K562 (cell line): ENCODE data around the gene SLC34A1. TPM values are rescaled to one million over a fixed set of nuclear protein-coding genes. Genes with fewer than 3 reads are reported as not detected.

Experiments
- BRD4 ChIP-seq: fragments of 200-600 bp; sonication (generic); IDR thresholded peaks from 2 replicates; pipeline ENCODE4 v1.6.1; 2017; ENCODE audit warnings: inconsistent platforms
- CC2D1A ChIP-seq: fragments of 450-650 bp; IDR thresholded peaks from 2 replicates; pipeline ENCODE4 v1.6.1; 2017; ENCODE audit warnings: mild to moderate bottlenecking
- COPS2 ChIP-seq: fragments of 450-650 bp; conservative IDR thresholded peaks from 2 replicates; pipeline ENCODE4 v1.6.1; 2016; ENCODE audit warnings: mild to moderate bottlenecking, moderate library complexity
- EP400 ChIP-seq: fragments of 450-650 bp; IDR thresholded peaks from 2 replicates; pipeline ENCODE4 v1.6.1; 2017; ENCODE audit warnings: antibody characterized with exemption, mild to moderate bottlenecking, moderate library complexity
- EWSR1 ChIP-seq: fragments of 450-650 bp; IDR thresholded peaks from 2 replicates; pipeline ENCODE4 v1.6.1; 2018; ENCODE audit warnings: borderline replicate concordance, mild to moderate bottlenecking, low read depth, moderate library complexity; ENCODE audit not compliant: partially characterized antibody
- FOXJ2 ChIP-seq: fragments of 200-800 bp; sonication (Bioruptor generic); IDR thresholded peaks from 2 replicates; pipeline ENCODE4 v1.6.1; 2016; ENCODE audit warnings: missing genetic modification characterization, missing compliant biosample characterization
- FOXK2 ChIP-seq, 2 experiments: fragments of 450-650 bp; IDR thresholded peaks in 1 of 2; conservative IDR thresholded peaks in 1 of 2; 2 replicates each; pipeline ENCODE4 v1.6.1; 2016; ENCODE audit warnings: low read depth in 2 of 2, mild to moderate bottlenecking in 1 of 2
- JUNB ChIP-seq: fragments of 450-650 bp; formaldehyde crosslinking; conservative IDR thresholded peaks from 2 replicates; pipeline ENCODE4 v1.4.0; 2020; ENCODE audit warnings: mild to moderate bottlenecking
- MCM5 ChIP-seq: fragments of 450-650 bp; IDR thresholded peaks from 2 replicates; pipeline ENCODE4 v1.6.1; 2016; ENCODE audit warnings: low read depth
- MXI1 ChIP-seq: IDR thresholded peaks from 2 replicates; pipeline ENCODE4 v1.6.1; 2011; ENCODE audit warnings: low read depth, mild to moderate bottlenecking, improper control_type of control experiment, low read length
- MYC ChIP-seq, 2 experiments: fragments of 250-450 bp in 1 of 2; sonication (Bioruptor Pico) in 1 of 2; IDR thresholded peaks; 2 replicates each; pipeline versions ENCODE4 v1.5.1 to v1.6.1; 2012 to 2021; ENCODE audit warnings: low read depth in 2 of 2, borderline replicate concordance in 1 of 2, improper control_type of control experiment in 1 of 2, low read length in 1 of 2, mild to moderate bottlenecking in 1 of 2, moderate library complexity in 1 of 2
- NR1H2 ChIP-seq: sonication (generic); formaldehyde crosslinking; IDR thresholded peaks from 2 replicates; pipeline ENCODE4 v1.4.0; 2020; ENCODE audit warnings: mild to moderate bottlenecking, missing genetic modification reagents
- PHF8 ChIP-seq: fragments of 200-600 bp; sonication (generic); IDR thresholded peaks from 2 replicates; pipeline ENCODE4 v1.6.1; 2012; ENCODE audit warnings: mixed run types, mild to moderate bottlenecking, inconsistent platforms, low read length, moderate library complexity, borderline replicate concordance
- SAP30 ChIP-seq: fragments of 200-600 bp; sonication (generic); IDR thresholded peaks from 2 replicates; pipeline ENCODE4 v1.6.1; 2012; ENCODE audit warnings: borderline replicate concordance, low read depth, mild to moderate bottlenecking, moderate library complexity, low read length, control low read depth, inconsistent platforms; ENCODE audit not compliant: insufficient read depth, poor library complexity, severe bottlenecking
- SIN3B ChIP-seq: fragments of 450-650 bp; IDR thresholded peaks from 2 replicates; pipeline ENCODE4 v1.6.1; 2017; ENCODE audit warnings: low read depth, mild to moderate bottlenecking, moderate library complexity
- SRSF7 ChIP-seq: fragments of 200-400 bp; formaldehyde crosslinking; optimal IDR thresholded peaks from 2 replicates; pipeline ENCODE3; 2017; ENCODE audit warnings: mild to moderate bottlenecking, low read depth, low read length
- SRSF9 ChIP-seq: fragments of 200-400 bp; formaldehyde crosslinking; IDR thresholded peaks from 2 replicates; pipeline ENCODE4 v1.6.1; 2017; ENCODE audit warnings: low read depth, low read length, borderline replicate concordance
- TAF1 ChIP-seq: IDR thresholded peaks from 2 replicates; pipeline ENCODE4 v1.6.1; 2011; ENCODE audit warnings: mild to moderate bottlenecking, low read length, moderate library complexity; ENCODE audit not compliant: insufficient read depth, control insufficient read depth, severe bottlenecking; ENCODE audit errors: extremely low read depth
- TEAD4 ChIP-seq, 2 experiments: sonication (generic) in 1 of 2; formaldehyde crosslinking in 1 of 2; IDR thresholded peaks; 2 replicates each; pipeline versions ENCODE4 v1.6.1 to v1.8.0; 2012 to 2022; ENCODE audit warnings: borderline replicate concordance in 1 of 2, inconsistent platforms in 1 of 2, low read length in 1 of 2, mild to moderate bottlenecking in 1 of 2, missing genetic modification reagents in 1 of 2
- THAP12 ChIP-seq: fragments of 250-450 bp; sonication (Bioruptor Pico); IDR thresholded peaks from 2 replicates; pipeline ENCODE4 v1.9.0; 2021; ENCODE audit warnings: mild to moderate bottlenecking, inconsistent platforms
- ZBED1 ChIP-seq: IDR thresholded peaks from 2 replicates; pipeline ENCODE4 v1.6.1; 2014
- ZBTB8A ChIP-seq: fragments of 450-650 bp; IDR thresholded peaks from 2 replicates; pipeline ENCODE4 v1.6.1; 2018; ENCODE audit warnings: mild to moderate bottlenecking, moderate library complexity; ENCODE audit not compliant: partially characterized antibody
- ZNF830 ChIP-seq: fragments of 250-450 bp; sonication (Bioruptor Pico); IDR thresholded peaks from 2 replicates; pipeline ENCODE4 v1.5.0; 2021; ENCODE audit warnings: mild to moderate bottlenecking
- polyA plus RNA-seq, 8 experiments: library from polyadenylated mRNA; depleted of rRNA in 4 of 8; stranded (reverse) in 5 of 8; unstranded in 3 of 8; fragments of >200 nt; fragmentation: Nextera tagmentation in 2 of 8; fragmentation: Illumina TruSeq in 1 of 8; extraction: Ambion mirVana in 2 of 8; extraction: Trizol in 1 of 8; gene quantifications; 2 replicates each; pipeline versions ENCODE4 v1.2.1 to v1.2.3, GENCODE V29; 2011 to 2014; ENCODE audit warnings: inconsistent platforms in 1 of 8, missing spikeins in 1 of 8
- total RNA-seq, 7 experiments: library from RNA; depleted of rRNA in 6 of 7; stranded (reverse); fragments of >200 nt in 6 of 7; fragmentation: Illumina TruSeq in 2 of 7; extraction: Trizol in 2 of 7; gene quantifications; 2 replicates each; pipeline versions ENCODE4 v1.2.1 to v1.2.3, GENCODE V29; 2011 to 2021; ENCODE audit warnings: low replicate concordance in 1 of 7
- TF ChIP-seq, protein P1 (sequence below): fragments of 450-650 bp; formaldehyde crosslinking; IDR thresholded peaks from 2 replicates; pipeline ENCODE4 v1.4.0; 2020; ENCODE audit warnings: mild to moderate bottlenecking, moderate library complexity

The SLC34A1 gene
- total and polyA plus RNA-seq, 9 of the 15 experiments (the other 6 are each of a cell fraction or from before 2014, with no cell fraction given) = not detected

GRCh38 chr5:177426566-177427210 lies 42.5 kb downstream of the SLC34A1 start, which contains the start of gene GRK6 (continued):
- TF ChIP-seq, protein P1, sequence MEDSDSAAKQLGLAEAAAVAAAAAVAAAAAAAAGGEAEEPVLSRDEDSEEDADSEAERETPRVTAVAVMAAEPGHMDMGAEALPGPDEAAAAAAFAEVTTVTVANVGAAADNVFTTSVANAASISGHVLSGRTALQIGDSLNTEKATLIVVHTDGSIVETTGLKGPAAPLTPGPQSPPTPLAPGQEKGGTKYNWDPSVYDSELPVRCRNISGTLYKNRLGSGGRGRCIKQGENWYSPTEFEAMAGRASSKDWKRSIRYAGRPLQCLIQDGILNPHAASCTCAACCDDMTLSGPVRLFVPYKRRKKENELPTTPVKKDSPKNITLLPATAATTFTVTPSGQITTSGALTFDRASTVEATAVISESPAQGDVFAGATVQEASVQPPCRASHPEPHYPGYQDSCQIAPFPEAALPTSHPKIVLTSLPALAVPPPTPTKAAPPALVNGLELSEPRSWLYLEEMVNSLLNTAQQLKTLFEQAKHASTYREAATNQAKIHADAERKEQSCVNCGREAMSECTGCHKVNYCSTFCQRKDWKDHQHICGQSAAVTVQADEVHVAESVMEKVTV (CRISPR knock-in tag) = no peak
- TF ChIP-seq MYC (IDR thresholded peaks at IDR 0.05; ENCODE audit: low read depth, low read length) (peak; percentile 42; the same call in 1 of the 2 replicates), MYC (CRISPR knock-in tag; IDR thresholded peaks at IDR 0.05; ENCODE audit: borderline replicate concordance, low read depth) (no peak), MCM5 (no peak), EWSR1 (no peak), SRSF7 (no peak), SIN3B (peak; percentile 60), TAF1 (peak; percentile 72), JUNB (no peak), NR1H2 (CRISPR knock-in tag) (0 out of 2 replicates have a peak, but pooled peaks have one; percentile 44), MXI1 (no peak), BRD4 (no peak), EP400 (peak; percentile 60; the same call in 1 of the 2 replicates), CC2D1A (no peak), COPS2 (no peak), SRSF9 (no peak), ZNF830 (peak; percentile 33; the same call in 1 of the 2 replicates), ZBTB8A (no peak), THAP12 (CRISPR knock-in tag) (no peak), FOXJ2 (tag) (no peak), FOXK2 (conservative IDR thresholded peaks at IDR 0.05 in 1 of 2, IDR thresholded peaks at IDR 0.05 in 1 of 2; ENCODE audit: low read depth in 2 of 2) (peak; percentile 44 to 56; a peak in 2 of 4 replicates), SAP30 (peak; percentile 38), ZBED1 (no peak), PHF8 (peak; percentile 55; the same call in 1 of the 2 replicates), TEAD4 (IDR thresholded peaks at IDR 0.05; ENCODE audit: low read length) (no peak), TEAD4 (CRISPR knock-in tag; IDR thresholded peaks at IDR 0.05; ENCODE audit: borderline replicate concordance) (no peak)
